BLaER1 treated with 17β-estradiol and CSF1 and Interleukin-3, amounts not matched to agents 10 nM and 100 nM (cell line): Measurements from ENCODE around the gene PFKFB3.

ENCODE experiments used
- H3K27ac ChIP-seq, 11 experiments: shearing (Covaris generic); formaldehyde crosslinking; 2 replicates each; pipeline ENCODE4 v1.8.1; 2022
- H3K27me3 ChIP-seq, 11 experiments: shearing (Covaris generic); formaldehyde crosslinking; 2 replicates each; pipeline ENCODE4 v1.8.1; 2022
- H3K36me3 ChIP-seq, 11 experiments: shearing (Covaris generic); formaldehyde crosslinking; 2 replicates each; pipeline ENCODE4 v1.8.1; 2022
- H3K4me1 ChIP-seq, 10 experiments: shearing (Covaris generic); formaldehyde crosslinking; 2 replicates each; pipeline ENCODE4 v1.8.1; 2022
- H3K4me2 ChIP-seq, 11 experiments: shearing (Covaris generic); formaldehyde crosslinking; 2 replicates each; pipeline ENCODE4 v1.8.1; 2022
- H3K4me3 ChIP-seq, 10 experiments: shearing (Covaris generic); formaldehyde crosslinking; 2 replicates each; pipeline ENCODE4 v1.8.1; 2022
- H3K9ac ChIP-seq, 11 experiments: shearing (Covaris generic); formaldehyde crosslinking; 2 replicates each; pipeline ENCODE4 v1.8.1; 2022
- H3K9me3 ChIP-seq, 11 experiments: shearing (Covaris generic); formaldehyde crosslinking; replicated peaks in 1 of 11; 2 replicates each; pipeline ENCODE4 v1.8.1; 2022
- H4K20me1 ChIP-seq, 11 experiments: shearing (Covaris generic); formaldehyde crosslinking; 2 replicates each; pipeline ENCODE4 v1.8.1; 2022
- Cebpa-rat ChIP-seq, 11 experiments: shearing (Covaris generic); IDR thresholded peaks; 2 replicates each; pipeline ENCODE4 v1.8.1; 2022

The PFKFB3 gene

DNA sequence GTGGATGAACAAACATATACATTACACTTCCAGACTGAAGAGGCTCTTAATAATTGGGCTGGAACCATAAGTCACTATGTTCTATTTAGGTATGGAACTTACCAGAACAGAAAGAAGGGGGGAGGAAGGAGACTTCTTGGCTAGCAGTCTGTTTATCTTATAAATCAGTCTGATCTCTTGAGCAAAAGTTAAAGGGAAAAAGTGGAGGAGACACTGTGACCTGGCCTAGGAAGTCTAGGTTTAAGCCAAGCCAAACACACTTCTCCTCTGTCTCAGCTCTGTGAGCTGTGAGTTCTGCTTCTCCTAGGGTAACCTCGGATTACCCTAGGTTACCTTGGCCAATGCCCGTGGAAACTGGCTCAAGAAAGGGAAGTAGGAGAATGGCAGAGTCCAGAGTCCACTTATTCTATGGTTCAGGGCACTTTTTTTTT is 95.2 kb downstream of the PFKFB3 start:
- H3K36me3 ChIP-seq = peaks cover 0 to 5% (median 0%) of the 10 kb centered on the region in 11 experiments; a peak in 5 of 22 replicates
- no peaks in the 10 kb centered on the region for H4K20me1 ChIP-seq
- H3K4me1 ChIP-seq = peaks cover 29 to 73% (median 41%) of the 10 kb centered on the region in 10 experiments
- no peak overlapping the region for H3K9ac ChIP-seq
- H3K9me3 ChIP-seq = peaks cover 7 to 21% (median 14%) of the 10 kb centered on the region in 11 experiments; a peak in 15 of 22 replicates
- peak overlapping the region in 2 of 11 experiments; percentile 42 to 86; a peak in 4 of 22 replicates for H3K4me2 ChIP-seq
- no peak overlapping the region for H3K4me3 ChIP-seq
- TF ChIP-seq Cebpa-rat (IDR thresholded peaks at IDR 0.05) = no peak
- peak overlapping the region in 2 of 11 experiments; percentile 18 to 34; a peak in 3 of 22 replicates for H3K27ac ChIP-seq
- H3K27me3 ChIP-seq = no peaks in the 10 kb centered on the region

DNA sequence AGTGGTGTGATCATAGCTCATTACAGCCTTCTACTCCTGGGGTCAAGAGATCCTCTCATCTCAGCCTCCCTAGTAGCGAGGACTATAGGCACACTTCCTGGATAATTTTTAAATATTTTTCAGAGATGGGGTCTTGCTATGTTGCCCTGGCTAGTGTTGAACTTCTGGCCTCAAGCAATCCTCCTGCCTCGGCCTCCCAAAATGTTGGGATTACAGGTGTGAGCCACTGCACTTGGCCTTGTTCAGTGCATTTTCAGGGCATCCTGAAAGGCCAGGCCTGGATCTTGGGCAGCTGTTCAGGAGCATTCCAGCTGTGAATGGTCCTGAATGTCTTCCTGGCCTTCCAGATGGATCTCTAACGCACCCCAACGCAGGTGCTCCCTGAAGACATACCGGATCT is 95.7 kb downstream of the PFKFB3 start:
- no peaks in the 10 kb centered on the region for H3K27me3 ChIP-seq
- H3K4me2 ChIP-seq = peak overlapping the region in 7 of 11 experiments; percentile 42 to 87 (median 75); a peak in 7 of 22 replicates
- H3K27ac ChIP-seq = peak overlapping the region in 1 of 11 experiments; percentile 34; a peak in 2 of 22 replicates
- H4K20me1 ChIP-seq = no peaks in the 10 kb centered on the region
- no peak overlapping the region for H3K4me3 ChIP-seq
- no peak overlapping the region for H3K9ac ChIP-seq
- no peak for TF ChIP-seq Cebpa-rat (IDR thresholded peaks at IDR 0.05)
- peaks cover 7 to 19% (median 13%) of the 10 kb centered on the region in 11 experiments; a peak in 15 of 22 replicates for H3K9me3 ChIP-seq
- peaks cover 0 to 5% (median 0%) of the 10 kb centered on the region in 11 experiments; a peak in 5 of 22 replicates for H3K36me3 ChIP-seq
- peaks cover 29 to 76% (median 43%) of the 10 kb centered on the region in 10 experiments for H3K4me1 ChIP-seq

GRCh38 chr10:6299234-6299633 is 96.5 kb downstream of the PFKFB3 start:
- H3K9ac ChIP-seq = peak overlapping the region in 5 of 11 experiments; percentile 41 to 78 (median 64); a peak in 7 of 22 replicates
- H3K9me3 ChIP-seq = peaks cover 5 to 16% (median 8%) of the 10 kb centered on the region in 11 experiments; a peak in 16 of 22 replicates
- no peak for TF ChIP-seq Cebpa-rat (IDR thresholded peaks at IDR 0.05)
- H3K4me2 ChIP-seq = peak overlapping the region; percentile 72 to 87 (median 78)
- H3K4me1 ChIP-seq = peaks cover 29 to 84% (median 44%) of the 10 kb centered on the region in 10 experiments
- no peak overlapping the region for H3K4me3 ChIP-seq
- no peaks in the 10 kb centered on the region for H4K20me1 ChIP-seq
- peak overlapping the region in 10 of 11 experiments; percentile 54 to 92 (median 69); a peak in 20 of 22 replicates for H3K27ac ChIP-seq
- no peaks in the 10 kb centered on the region for H3K27me3 ChIP-seq
- H3K36me3 ChIP-seq = peaks cover 0 to 3% (median 0%) of the 10 kb centered on the region in 11 experiments; a peak in 4 of 22 replicates

DNA sequence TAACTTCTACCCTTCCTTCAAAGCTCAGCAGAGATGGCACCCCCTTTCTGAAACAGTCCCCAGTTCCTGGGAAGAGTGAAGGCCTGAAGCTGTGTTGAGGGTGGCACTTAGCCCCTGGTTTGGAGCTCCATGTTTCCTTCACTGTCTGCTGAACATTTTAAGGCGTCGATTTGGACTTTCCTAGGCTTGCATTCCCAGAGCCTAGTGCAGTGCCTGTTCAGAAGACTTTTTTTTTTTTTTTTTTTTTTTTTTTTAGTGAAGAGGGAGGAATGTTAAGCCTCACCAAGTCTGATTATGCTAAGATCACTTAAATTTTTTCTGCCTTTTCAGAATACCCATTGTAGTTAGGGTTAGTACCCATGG is 97.0 kb downstream of the PFKFB3 start:
- no peak overlapping the region for H3K4me3 ChIP-seq
- H3K36me3 ChIP-seq = no peaks in the 10 kb centered on the region; a peak in 4 of 22 replicates
- H4K20me1 ChIP-seq = no peaks in the 10 kb centered on the region
- peaks cover 29 to 84% (median 44%) of the 10 kb centered on the region in 10 experiments for H3K4me1 ChIP-seq
- H3K27me3 ChIP-seq = no peaks in the 10 kb centered on the region
- H3K9me3 ChIP-seq = peaks cover 0 to 13% (median 4%) of the 10 kb centered on the region in 11 experiments; a peak in 11 of 22 replicates
- TF ChIP-seq Cebpa-rat (IDR thresholded peaks at IDR 0.05) = no peak
- H3K27ac ChIP-seq = peak overlapping the region; percentile 54 to 92 (median 68); a peak in 21 of 22 replicates
- H3K4me2 ChIP-seq = peak overlapping the region; percentile 72 to 87 (median 78)
- H3K9ac ChIP-seq = peak overlapping the region in 10 of 11 experiments; percentile 23 to 78 (median 54); a peak in 13 of 22 replicates

DNA sequence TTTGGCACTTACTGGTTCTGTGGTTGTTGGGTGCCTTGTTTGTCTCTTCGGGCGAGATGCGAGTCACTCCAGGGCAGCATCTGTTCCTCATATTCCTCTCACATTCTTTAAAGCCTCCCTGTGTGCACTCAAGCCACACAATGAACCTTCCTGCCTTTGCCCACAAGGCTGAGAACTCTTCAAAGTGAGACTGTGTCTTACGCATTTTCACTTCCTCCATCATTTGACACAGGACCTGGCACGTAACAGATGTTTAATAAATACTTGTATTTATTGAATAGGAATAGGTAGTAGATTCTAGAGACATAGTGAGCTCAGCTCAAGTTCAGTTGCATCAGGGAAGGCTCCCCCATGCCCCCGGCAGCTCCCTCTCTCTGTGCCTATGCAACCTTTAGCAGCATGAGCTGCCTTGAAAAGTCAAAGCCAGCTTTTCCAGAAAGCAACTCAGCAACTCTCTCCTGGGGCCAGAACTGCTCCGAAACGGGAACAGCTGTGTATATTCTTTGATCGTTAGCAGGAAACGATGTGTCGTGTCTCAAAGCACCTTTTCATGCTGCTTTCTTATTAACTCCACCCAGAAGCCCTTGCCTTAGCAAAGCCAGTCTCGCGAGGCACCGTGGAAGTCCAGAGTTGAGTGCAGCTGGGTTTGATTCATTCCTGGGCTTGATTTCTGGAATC is 97.5 kb downstream of the PFKFB3 start:
- Histone ChIP-seq H3K36me3 (no peaks in the 10 kb centered on the region; a peak in 3 of 22 replicates), H3K27ac (peak overlapping the region; percentile 54 to 92 (median 68)), H3K9me3 (peaks cover 0 to 10% (median under 1%) of the 10 kb centered on the region in 11 experiments; a peak in 8 of 22 replicates), H3K4me2 (peak overlapping the region; percentile 72 to 87 (median 78)), H4K20me1 (no peaks in the 10 kb centered on the region), H3K9ac (peak overlapping the region; percentile 9 to 78 (median 49); a peak in 19 of 22 replicates), H3K4me3 (peak overlapping the region in 5 of 10 experiments; percentile 0 to 35 (median 22); a peak in 6 of 20 replicates), H3K4me1 (peaks cover 29 to 85% (median 43%) of the 10 kb centered on the region in 10 experiments), H3K27me3 (no peaks in the 10 kb centered on the region)
- TF ChIP-seq Cebpa-rat (IDR thresholded peaks at IDR 0.05) = no peak

- Histone ChIP-seq H3K4me1 (peaks cover 30 to 85% (median 44%) of the 10 kb centered on the region in 10 experiments), H3K27me3 (no peaks in the 10 kb centered on the region), H3K4me2 (peak overlapping the region; percentile 72 to 87 (median 78)), H3K36me3 (peaks cover 0 to 2% (median 0%) of the 10 kb centered on the region in 11 experiments; a peak in 3 of 22 replicates), H3K9ac (peak overlapping the region; percentile 6 to 78 (median 49); a peak in 17 of 22 replicates), H3K4me3 (peak overlapping the region in 5 of 10 experiments; percentile 0 to 35 (median 22); a peak in 5 of 20 replicates), H4K20me1 (no peaks in the 10 kb centered on the region), H3K27ac (peak overlapping the region; percentile 48 to 92 (median 68)), H3K9me3 (peaks cover 0 to 11% (median 2%) of the 10 kb centered on the region in 11 experiments; a peak in 13 of 22 replicates)
- TF ChIP-seq Cebpa-rat (IDR thresholded peaks at IDR 0.05) = no peak
Measured at GRCh38 chr10:6300784-6301460, 98.2 kb downstream of the PFKFB3 start.

DNA sequence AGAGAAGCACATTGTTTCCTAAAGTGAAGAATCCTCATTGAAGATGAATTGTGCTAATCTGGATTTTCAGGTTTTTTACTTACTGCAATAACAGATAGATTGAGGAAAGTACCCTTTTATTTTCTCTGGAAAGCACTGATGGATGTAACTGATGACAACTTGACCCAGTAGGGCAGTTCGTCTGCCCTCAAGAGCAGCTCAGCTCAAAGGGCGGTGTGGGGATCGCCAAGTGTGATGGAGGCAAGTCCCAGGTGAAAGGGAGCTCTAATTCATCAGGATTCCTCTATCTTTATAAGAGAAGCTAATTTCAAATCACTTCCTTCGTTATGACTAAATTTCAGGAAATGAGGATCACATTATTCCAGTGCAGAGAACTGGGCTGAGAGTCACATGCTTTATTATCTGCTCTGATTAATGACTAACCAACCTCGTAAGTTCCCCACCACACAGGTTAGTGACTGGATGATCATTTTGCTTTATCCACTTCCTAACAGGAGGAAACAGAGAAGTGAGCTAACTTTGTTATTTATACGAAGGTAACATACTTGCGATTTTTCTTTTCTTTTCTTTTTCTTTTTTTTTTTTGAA is 98.8 kb downstream of the PFKFB3 start:
- no peak overlapping the region for H3K4me3 ChIP-seq

More for the DNA sequence above, 98.8 kb downstream of the PFKFB3 start:
- peak overlapping the region in 4 of 11 experiments; percentile 72 to 86 (median 80); a peak in 8 of 22 replicates for H3K4me2 ChIP-seq
- peaks cover 6 to 18% (median 9%) of the 10 kb centered on the region in 11 experiments; a peak in 21 of 22 replicates for H3K9me3 ChIP-seq
- peaks cover 30 to 82% (median 44%) of the 10 kb centered on the region in 10 experiments for H3K4me1 ChIP-seq
- no peaks in the 10 kb centered on the region for H4K20me1 ChIP-seq
- TF ChIP-seq Cebpa-rat (IDR thresholded peaks at IDR 0.05) = no peak
- H3K9ac ChIP-seq = peak overlapping the region in 1 of 11 experiments; percentile 78; a peak in 1 of 22 replicates
- peak overlapping the region in 2 of 11 experiments; percentile 85 to 92; a peak in 2 of 22 replicates for H3K27ac ChIP-seq
- no peaks in the 10 kb centered on the region for H3K27me3 ChIP-seq
- H3K36me3 ChIP-seq = peaks cover 0 to 7% (median 0%) of the 10 kb centered on the region in 11 experiments; a peak in 4 of 22 replicates
